GM21737 (cell line): ENCODE measurements around the gene ADCY1.
"Not testable (repeated sequence)": the region's sequence is repeated elsewhere in the genome, so short reads cannot be mapped to it uniquely, and the experiment has no call there.

Experiments
- ATAC-seq: cut with Tn5 transposase; IDR thresholded peaks from one replicate; pipeline ENCODE4 v1.9.1; 2021; ENCODE audit warnings: mild to moderate bottlenecking, moderate library complexity; ENCODE audit not compliant: unreplicated experiment

ADCY1 gene

DNA sequence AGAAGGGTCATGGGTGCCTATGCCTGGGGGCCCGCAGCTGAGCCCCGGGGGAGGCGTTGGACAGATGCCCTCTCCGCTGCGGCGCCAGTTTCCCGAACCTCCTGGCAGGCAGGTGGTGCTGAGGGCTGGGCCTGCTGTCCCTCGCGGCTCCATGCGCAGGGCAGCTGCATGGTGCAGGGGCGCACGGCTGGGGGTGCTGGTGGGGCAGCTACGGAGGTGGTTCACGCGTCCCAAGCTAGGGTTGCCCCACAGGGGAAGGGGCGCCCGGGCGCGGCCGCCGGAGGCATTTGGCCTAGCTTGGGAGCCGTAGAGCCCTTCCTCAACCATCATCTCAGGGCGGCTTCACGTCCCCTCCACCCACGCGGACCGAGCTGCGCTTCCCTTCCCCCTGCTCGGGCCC is 152.7 kb downstream of the ADCY1 start:
- ATAC-seq, result no peak

DNA sequence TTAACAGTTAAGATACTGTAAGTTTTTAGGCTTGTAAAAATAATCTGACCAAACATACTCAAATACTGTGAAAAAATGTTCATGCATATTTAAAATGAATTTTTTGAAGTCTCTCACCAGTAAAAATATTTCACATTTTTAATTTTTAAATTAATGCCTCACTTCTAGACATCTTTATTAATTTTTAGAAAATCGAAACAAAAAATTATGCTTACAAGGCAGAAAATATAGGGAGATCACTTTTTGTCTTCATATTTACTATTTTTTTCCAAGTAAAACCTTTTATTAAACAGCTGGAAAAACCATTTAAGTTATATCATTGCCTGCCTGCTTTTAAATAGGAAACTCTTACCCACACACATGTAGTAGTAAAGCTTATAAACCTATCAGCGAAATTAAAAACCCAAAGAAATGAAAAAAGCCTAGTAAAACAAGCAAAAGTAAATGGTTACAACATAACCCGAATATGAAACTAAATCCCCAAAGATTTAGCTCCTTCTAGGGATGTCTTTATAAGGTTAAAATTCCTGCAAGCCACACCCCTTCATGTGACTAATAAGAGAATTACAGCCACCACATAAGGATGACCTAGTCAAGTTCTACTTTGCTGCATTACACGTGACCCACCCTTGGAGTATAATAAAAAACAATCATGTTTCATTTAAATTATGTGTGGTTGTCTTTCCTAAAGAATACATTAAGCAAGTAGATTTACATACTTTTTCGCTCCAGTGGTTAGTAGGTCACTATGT is 157.7 kb downstream of the ADCY1 start:
- ATAC-seq, result not testable (repeated sequence)

DNA sequence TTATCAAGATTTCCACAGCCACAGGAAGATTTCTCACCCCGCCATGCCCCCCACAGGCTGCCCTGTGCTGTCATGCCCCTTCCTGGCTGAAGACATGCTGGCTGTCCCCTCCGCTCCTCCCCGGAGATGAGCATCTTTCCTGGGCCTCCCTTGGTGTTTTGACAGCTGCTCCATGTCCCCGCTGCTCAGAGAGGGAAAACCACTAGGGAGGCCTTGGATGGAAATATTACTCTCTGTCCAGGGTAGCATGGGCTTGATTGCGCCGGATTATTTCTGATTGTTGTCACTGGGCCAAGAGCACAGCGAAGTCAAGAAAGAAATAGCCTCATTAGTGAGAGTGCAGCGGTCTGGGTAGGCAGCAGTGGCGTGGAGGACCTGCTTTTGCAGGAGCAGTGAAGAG is 164.8 kb downstream of the ADCY1 start:
- ATAC-seq, result not testable (repeated sequence)

DNA sequence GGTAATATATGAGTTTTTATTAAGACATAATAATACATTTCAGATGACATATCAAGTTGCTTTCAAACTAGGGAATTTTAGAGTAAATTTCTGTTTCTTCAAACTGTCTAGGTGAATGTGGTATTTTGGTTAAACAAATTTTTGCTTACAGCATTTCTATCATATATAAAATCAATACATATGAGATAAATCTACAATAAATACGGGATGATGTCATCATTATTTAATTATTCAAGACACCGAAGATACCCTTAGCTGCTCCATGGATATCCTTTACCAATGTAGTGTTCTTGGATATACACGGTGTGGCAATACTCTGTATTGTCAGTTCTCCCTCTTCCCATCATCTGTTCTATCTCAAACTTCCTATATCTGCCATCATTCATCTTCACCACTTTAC is 166.4 kb downstream of the ADCY1 start:
- ATAC-seq, result not testable (repeated sequence)

DNA sequence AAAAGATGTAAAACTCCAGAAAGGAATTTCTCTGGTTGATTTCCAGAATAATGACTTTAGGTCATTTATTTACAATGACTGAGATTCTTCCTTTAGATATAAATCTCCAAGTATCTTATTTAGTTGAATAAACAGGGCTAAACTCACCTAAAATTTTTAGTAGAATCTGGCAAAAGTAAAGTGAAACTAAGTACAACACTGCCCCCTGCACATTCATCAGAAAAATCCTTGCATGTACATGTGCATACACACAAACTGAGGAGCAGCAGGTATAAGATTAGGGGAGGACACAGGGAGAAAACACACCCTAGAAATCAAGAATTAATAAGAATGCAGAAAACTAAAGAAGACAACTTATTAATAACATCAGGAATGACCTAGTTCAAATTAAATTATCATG is 174.8 kb downstream of the ADCY1 start:
- ATAC-seq, result not testable (repeated sequence)

DNA sequence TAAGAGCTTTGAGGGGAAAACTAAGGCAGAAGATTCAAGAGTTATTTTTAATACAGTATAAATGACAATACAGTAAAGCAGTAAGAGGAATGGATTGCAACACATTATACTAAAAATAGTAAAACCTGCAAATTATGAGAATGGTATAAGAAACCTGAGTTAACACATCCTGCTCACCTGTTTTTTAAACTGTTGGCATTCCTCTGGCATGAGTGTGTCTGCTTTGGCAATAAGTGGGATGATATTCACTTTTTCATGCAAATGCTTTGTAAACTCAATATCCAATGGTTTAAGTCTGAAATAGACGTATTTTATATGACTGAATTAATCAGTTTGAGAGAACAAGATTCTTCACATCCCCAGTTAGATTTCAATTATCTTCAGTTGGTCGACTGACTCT is 177.2 kb downstream of the ADCY1 start:
- ATAC-seq, result not testable (repeated sequence)

DNA sequence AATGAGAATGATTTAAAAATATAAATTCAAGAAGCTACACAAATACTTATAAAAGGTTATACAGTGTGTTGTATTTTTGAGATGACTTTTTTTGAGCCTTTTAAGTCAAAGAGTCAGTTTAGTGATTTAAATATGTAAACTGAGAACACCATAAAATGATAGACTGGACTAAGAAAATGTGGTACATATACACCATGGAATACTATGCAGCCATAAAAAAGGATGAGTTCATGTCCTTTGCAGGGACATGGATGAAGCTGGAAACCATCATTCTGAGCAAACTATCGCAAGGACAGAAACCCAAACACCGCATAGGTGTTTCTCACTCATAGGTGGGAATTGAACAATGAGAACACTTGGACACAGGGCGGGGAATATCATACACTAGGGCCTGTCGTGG is 182.2 kb downstream of the ADCY1 start:
- ATAC-seq, result not testable (repeated sequence)

DNA sequence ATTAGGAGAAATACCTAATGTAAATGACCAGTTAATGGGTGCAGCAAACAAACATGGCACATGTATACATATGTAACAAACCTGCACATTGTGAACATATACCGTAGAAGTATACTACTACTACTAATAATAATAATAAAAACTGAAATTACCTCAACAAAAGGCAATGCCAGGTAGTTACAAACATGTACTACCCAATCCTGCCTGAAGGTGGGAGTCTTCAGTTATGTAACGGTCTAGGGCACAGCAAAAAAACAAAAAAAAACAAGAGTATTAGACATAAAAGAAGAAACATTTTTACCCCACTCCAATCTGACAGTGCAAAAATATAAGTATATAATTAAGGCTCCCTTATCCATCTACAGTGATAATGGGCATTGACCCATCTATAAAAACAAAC is 182.6 kb downstream of the ADCY1 start:
- not testable (repeated sequence) for ATAC-seq

DNA sequence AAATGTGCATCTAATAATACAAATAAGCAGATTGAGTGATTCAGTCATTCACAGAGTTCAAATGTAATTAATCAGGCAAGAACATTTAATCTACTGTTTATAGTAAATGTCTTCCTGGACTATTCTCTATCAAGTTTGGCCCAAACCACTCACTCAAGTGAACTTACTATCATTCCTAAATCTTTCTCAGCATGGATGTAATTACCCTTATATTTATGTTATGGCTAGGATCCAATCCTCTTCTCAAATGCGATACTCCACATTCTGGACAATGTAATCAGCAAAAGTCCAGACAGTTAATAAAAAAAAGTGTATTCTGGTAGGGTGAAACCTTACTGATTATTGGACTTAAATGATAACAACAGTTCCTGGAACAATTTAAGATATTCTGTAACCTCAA is 185.3 kb downstream of the ADCY1 start:
- ATAC-seq, result not testable (repeated sequence)

DNA sequence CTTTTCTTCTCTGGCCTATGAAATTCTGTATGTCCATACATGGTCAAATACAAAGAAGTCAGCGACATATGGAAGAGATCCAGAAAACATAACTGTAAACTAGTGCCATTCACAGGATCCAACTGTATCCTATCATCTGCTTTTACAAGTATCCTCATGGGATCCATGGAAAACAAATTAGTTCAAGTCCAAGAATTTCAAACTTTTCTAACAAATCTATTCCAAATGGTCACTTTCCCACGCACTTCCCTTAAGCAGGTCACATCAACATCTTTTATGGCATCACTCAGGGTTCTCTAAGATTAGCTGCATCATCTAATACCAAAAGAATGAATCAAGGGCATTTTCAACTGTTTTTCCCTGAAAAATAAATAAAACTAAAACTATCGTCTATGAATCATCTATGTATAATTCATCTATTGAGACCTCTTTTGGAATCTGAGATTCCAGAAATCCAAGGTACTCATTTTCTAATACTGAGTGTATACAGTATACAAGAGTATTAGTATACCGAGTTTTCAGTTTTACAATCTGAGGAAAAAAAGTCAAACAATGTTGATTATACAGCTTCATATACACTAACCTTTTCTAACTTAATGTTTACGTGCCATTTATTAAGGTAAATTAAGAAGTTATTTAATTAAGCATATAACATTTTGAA is 187.5 kb downstream of the ADCY1 start:
- not testable (repeated sequence) for ATAC-seq

DNA sequence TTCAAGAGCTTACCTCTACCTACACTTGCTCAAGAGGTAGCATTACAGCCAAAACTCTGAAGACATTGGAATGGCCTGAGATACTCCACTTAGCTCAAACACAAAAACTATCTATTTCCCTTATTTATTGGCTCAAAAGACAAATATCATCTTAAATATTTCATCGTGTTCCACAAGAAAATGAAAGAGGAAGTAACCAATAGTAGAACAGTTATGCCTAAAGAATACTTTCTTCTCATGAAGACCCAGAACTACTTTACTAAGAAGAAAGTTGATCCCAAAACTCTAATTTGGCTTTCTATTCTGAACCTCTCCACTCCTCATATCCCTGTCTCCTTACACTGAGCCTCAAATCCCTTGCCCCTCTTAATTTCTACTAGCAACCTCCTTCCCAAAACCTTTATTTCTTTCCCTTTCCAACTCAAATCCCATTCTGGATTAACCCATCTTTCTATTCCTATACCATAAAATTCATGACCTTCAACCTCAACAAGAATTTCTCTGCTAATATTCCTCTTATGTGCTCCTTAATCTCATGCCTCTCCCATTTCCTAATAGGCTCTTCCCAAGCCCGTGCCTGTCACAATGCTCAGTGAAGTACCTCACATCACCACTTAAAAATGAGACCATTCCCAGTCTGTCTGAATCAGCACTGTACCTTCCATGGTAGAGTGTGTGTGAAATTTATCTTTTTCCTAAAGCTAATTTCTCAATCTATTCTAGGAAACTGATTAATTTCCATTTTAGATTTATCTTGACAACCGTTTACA is 188.2 kb downstream of the ADCY1 start:
- ATAC-seq, result not testable (repeated sequence)

DNA sequence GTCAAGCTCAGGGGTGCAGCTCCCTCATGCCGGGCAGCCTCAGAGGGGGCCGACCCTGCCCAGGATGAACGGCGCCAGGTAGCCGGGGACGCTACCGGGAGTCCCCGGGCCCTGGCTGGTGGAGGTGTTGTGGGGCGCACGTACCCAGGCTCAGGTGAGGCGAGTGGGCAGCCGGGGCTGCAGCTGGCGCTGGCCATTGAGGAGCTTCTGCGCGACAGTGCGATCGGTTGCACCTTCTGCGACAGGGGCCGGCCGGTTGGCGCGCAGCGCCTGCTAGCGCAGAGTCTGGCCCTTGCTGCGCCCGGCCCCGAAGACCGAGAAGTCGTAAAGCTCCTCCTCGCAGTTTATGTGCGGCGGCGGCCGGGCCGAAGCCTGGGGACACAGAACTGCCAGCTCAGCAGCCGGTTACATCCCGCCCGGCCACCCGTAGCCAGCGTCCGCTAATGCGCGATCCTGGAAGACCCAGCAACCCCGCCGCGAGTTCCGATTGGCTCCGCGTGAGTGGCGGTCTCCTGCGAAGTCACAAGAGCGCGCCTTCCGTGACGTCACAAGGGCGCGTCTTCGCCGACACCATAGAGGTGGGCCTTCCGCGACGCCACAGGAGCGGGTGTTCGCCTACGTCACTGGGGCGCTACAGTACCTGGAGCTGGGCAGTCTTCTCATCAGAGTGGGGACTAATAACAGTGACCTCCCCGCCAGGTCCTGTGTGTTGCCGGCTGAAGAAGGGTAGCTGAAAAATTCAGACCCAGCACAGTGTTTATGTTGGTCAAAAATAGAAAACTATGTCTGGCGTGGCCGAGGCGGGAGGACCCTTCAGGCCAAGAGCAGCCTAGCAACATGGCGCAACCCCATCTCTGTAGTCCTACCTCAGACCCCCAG is 194.6 kb downstream of the ADCY1 start:
- peak; percentile 100 for ATAC-seq

DNA sequence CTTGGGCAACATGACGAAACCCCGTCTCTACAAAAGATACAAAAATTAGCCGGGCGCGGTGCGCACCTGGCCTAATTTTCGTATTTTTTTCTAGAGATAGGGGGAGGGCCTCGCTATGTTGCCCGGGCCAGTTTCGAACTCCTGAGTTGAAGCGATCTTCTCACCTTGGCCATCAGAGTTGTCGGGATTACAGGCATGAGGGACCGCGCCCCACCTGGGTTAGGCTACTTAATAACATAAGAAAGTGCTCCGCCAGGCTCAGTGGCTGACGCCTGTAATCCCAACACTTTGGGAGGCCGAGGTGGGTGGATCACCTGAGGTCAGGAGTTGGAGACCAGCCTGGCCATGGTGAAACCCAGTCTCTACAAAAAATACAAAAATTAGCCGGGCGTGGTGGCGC is 195.5 kb downstream of the ADCY1 start:
- not testable (repeated sequence) for ATAC-seq
